Kidney (tissue), 14 donors: ENCODE measurements around the gene VWA5A. TPM values are rescaled to one million over a fixed set of nuclear protein-coding genes. Genes with fewer than 3 reads are reported as not detected.

Source experiments
- DNase-seq, 5 donors: peaks; one replicate each; pipeline ENCODE4 v3.0.0-alpha.2; 2013 to 2020
- FAIRE-seq: peaks from 2 replicates; lab custom pipeline; 2012; peaks lifted over from hg19 to GRCh38; lab: Jason Lieb, UNC
- H3K27ac ChIP-seq, 2 donors: one replicate each; pipeline ENCODE4 v1.7.0; 2013; ENCODE audit warnings: low read depth in 2 of 2, low read length in 2 of 2, inconsistent platforms in 1 of 2
- H3K27me3 ChIP-seq: one replicate; pipeline ENCODE4 v1.7.1; 2013; ENCODE audit warnings: low read length, inconsistent platforms; ENCODE audit not compliant: control insufficient read depth, insufficient read depth
- H3K36me3 ChIP-seq, 3 donors: one replicate each; pipeline versions ENCODE4 v1.7.0 to v1.7.1; 2013; ENCODE audit warnings: low read length in 3 of 3, control low read depth in 1 of 3, inconsistent platforms in 1 of 3; ENCODE audit not compliant: insufficient read depth in 3 of 3, control insufficient read depth in 2 of 3
- H3K4me1 ChIP-seq, 3 donors: one replicate each; pipeline versions ENCODE4 v1.7.0 to v1.7.1; 2013; ENCODE audit warnings: low read length in 3 of 3, inconsistent platforms in 1 of 3, low read depth in 1 of 3; ENCODE audit not compliant: control insufficient read depth in 2 of 3, insufficient read depth in 2 of 3
- H3K4me3 ChIP-seq, 3 donors: one replicate each; pipeline versions ENCODE4 v1.7.0 to v1.8.1; 2013; ENCODE audit warnings: low read length in 3 of 3, control low read depth in 1 of 3, inconsistent platforms in 1 of 3
- H3K9ac ChIP-seq, 3 donors: one replicate each; pipeline versions ENCODE4 v1.7.0 to v1.7.1; 2013; ENCODE audit warnings: low read length in 3 of 3, control low read depth in 1 of 3, inconsistent platforms in 1 of 3
- H3K9me3 ChIP-seq, 3 donors: one replicate each; pipeline versions ENCODE4 v1.7.0 to v1.7.1; 2013; ENCODE audit warnings: low read length in 3 of 3, control low read depth in 1 of 3, inconsistent platforms in 1 of 3; ENCODE audit not compliant: control insufficient read depth in 2 of 3, insufficient read depth in 1 of 3
- intact Hi-C: fragments of 100-400 bp; cut with DNase I; formaldehyde crosslinking; loops from one replicate; pipeline ENCODE4 v1.11.1; 2022
- polyA plus RNA-seq: library from polyadenylated mRNA; stranded (reverse); fragments of 350-450 nt; fragmentation: Illumina TruSeq; extraction: RNeasy Lipid Tissue Mini Kit (QIAGEN cat#74804); gene quantifications from one replicate; pipeline ENCODE4 v1.2.3, GENCODE V29; 2014; ENCODE audit warnings: low read depth, low replicate concordance; ENCODE audit not compliant: insufficient read depth
- total RNA-seq: library from RNA; stranded (reverse); fragmentation: NEBNext Ultra II Directional; extraction: Animal tissue kit (Norgen Biotek cat#: 25700); gene quantifications from one replicate; pipeline ENCODE4 v1.2.1, GENCODE V29; 2021
- TF ChIP-seq, protein P1 (sequence below): IDR thresholded peaks from 3 replicates; pipeline ENCODE4 v1.5.1; 2012; ENCODE audit warnings: mild to moderate bottlenecking, moderate library complexity, borderline replicate concordance; ENCODE audit not compliant: insufficient read depth; ENCODE audit errors: extremely low read depth
- donor health status: control.
- donor health status: control.
- donor health status: control.
- donor health status: control.
- donor health status: control.
- donor health status: DM: yes; HTN: yes; CAD: no.
- donor health status: Normal renal cell carcinoma (clear cell type).

The VWA5A gene
- total and polyA plus RNA-seq, 2 donors from 2014 or later: 25.0 to 57.2 TPM

DNA sequence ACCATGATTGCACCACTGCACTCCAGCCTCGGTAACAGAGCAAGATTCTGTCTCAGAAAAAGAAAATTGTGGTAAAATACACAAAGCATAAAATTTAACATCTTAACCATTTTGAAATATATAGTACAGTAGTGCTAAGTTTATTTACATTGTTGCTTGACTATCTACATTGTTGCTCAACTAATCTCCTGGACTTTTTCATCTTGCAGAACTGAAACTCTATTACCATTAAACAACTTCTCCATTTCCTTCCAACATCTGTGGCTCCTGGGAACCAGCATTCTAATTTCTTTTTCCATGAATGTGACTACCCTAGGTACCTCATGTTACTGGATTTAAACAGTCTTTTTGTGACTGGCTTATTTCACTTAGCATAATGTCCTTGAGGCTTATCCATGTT, 13.5 kb upstream of the VWA5A start:
- FAIRE-seq: no peak
- intact Hi-C loops: no loop called here

DNA sequence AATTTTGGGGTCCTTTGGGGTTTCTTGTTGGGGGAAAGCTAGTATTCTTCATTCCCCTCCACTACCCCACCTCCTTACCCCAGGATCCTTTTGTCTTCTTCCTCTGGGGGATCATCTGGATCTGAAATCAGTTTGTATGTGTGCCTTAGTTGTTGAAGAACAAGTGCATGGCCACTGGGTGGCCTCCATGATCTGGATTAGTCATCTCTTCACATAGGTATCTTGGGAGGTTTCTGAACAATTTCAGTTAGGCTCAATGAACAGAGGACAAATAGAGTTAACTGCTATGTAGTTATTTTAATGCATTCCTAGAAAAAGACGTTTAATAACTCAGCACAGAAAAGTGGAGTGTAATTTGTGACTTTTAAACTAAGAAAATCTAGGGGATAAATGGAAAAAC, 7.1 kb upstream of the VWA5A start:
- no peak for FAIRE-seq
- Histone ChIP-seq H3K27me3 (no peaks in the 10 kb centered on the region), H3K36me3 (no peaks in the 10 kb centered on the region), H3K4me3 (no peak overlapping the region), H3K9me3 (no peaks in the 10 kb centered on the region), H3K9ac (no peak overlapping the region), H3K27ac (no peak overlapping the region), H3K4me1 (no peaks in the 10 kb centered on the region)
- intact Hi-C loops: no loop called here
- DNase-seq: peak in 1 of 5 donors; percentile 12
- TF ChIP-seq, protein P1, sequence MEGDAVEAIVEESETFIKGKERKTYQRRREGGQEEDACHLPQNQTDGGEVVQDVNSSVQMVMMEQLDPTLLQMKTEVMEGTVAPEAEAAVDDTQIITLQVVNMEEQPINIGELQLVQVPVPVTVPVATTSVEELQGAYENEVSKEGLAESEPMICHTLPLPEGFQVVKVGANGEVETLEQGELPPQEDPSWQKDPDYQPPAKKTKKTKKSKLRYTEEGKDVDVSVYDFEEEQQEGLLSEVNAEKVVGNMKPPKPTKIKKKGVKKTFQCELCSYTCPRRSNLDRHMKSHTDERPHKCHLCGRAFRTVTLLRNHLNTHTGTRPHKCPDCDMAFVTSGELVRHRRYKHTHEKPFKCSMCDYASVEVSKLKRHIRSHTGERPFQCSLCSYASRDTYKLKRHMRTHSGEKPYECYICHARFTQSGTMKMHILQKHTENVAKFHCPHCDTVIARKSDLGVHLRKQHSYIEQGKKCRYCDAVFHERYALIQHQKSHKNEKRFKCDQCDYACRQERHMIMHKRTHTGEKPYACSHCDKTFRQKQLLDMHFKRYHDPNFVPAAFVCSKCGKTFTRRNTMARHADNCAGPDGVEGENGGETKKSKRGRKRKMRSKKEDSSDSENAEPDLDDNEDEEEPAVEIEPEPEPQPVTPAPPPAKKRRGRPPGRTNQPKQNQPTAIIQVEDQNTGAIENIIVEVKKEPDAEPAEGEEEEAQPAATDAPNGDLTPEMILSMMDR: no peak

More for the DNA sequence above, 13.5 kb upstream of the VWA5A start:
- no peaks in the 10 kb centered on the region for H3K36me3 ChIP-seq
- DNase-seq: no peak
- H3K9me3 ChIP-seq: no peaks in the 10 kb centered on the region
- H3K4me1 ChIP-seq: no peaks in the 10 kb centered on the region
- TF ChIP-seq, protein P1: no peak
- no peaks in the 10 kb centered on the region for H3K27me3 ChIP-seq
- H3K27ac ChIP-seq: no peak overlapping the region
- H3K9ac ChIP-seq: no peak overlapping the region
- no peak overlapping the region for H3K4me3 ChIP-seq

DNA sequence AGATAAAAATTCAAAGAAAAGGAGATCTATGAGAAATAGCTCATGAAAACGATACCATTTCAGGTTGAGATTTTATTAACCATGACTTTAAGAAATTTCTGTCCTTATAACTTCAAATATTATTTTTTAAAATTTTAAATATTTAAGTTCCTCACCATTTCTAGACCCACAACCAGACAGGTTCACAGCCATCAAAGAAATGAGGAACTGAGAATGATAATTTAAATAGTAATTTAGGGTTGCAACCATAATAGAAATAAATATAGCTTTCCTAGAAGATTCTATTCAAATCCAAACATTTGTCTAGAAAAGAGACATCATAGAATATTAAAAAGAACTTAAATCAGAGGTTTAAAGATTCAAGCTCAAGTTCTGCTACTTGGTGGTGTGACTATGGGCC, 5.9 kb upstream of the VWA5A start:
- Histone ChIP-seq H3K27ac (no peak overlapping the region), H3K4me1 (no peaks in the 10 kb centered on the region), H3K4me3 (no peak overlapping the region), H3K27me3 (no peaks in the 10 kb centered on the region), H3K9ac (no peak overlapping the region), H3K36me3 (no peaks in the 10 kb centered on the region), H3K9me3 (no peaks in the 10 kb centered on the region)
- intact Hi-C loops: no loop called here
- no peak for DNase-seq
- no peak for FAIRE-seq
- TF ChIP-seq, protein P1: no peak

DNA sequence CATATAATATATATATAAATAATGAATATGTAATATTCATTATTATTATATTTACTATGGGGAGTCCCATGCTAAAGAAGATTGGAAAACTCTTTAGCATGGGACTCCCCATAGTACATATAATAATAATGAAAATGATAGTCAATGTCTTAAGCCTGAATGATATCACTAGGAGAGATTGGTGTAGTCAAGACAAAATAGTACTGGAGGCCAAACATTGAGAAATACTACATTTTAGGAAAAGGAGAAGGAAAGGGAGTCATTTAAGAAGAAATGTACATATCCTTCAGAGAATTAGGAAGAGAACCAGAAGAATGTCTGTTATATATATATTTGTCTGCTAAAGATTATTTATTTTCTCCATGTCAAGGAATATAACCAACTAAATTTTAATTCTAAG, 5.0 kb upstream of the VWA5A start:
- FAIRE-seq (no peak), DNase-seq (no peak)
- TF ChIP-seq, protein P1: no peak
- Histone ChIP-seq H3K36me3 (no peaks in the 10 kb centered on the region), H3K27ac (no peak overlapping the region), H3K27me3 (no peaks in the 10 kb centered on the region), H3K9ac (no peak overlapping the region), H3K4me1 (peaks cover 0 to 3% (median 0%) of the 10 kb centered on the region in 3 donors), H3K9me3 (no peaks in the 10 kb centered on the region), H3K4me3 (no peak overlapping the region)
- intact Hi-C loops: no loop called here
